SHP77 treated with DMSO at 0.1 percent for 48 hours (cell line): ENCODE measurements around the gene SCRN2.

Source experiments
- DNase-seq: peaks from one replicate; lab custom pipeline; 2025; lab: John Stamatoyannopoulos, UW

SCRN2 gene

DNA sequence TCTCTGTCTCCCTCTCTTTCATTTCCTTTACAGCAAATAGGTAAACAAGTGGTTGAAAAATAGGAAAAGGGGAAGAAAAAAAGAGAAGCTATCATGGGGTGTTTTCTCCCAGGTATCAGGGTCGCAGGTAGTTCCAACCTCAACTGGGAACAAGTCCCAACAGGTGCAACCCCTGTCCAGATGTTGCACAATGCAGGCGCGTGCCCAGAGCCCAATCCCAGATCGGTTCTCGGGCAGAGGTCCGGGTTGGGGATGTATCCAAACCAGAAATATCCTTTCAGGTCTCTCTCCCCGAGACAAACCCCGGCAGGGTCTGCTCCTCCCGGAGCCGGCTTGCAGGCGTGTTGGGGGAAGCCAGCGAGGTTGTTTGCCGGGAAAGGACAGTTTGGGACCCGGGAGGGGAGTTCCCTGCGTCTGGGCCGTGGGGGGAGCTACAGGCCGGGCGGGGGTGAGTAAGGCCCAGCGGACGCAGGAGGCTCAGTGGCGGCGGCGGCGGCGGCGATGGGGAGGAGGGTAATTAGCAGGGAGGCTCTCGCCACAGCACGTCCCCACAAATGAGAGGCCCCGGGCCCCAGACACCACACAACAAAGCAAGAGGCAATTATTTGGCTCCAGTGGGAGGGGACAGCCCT is 31.1 kb upstream of the SCRN2 start:
- no peak for DNase-seq

GRCh38 chr17:47871048-47871447 is 30.0 kb upstream of the SCRN2 start:
- no peak for DNase-seq

DNA sequence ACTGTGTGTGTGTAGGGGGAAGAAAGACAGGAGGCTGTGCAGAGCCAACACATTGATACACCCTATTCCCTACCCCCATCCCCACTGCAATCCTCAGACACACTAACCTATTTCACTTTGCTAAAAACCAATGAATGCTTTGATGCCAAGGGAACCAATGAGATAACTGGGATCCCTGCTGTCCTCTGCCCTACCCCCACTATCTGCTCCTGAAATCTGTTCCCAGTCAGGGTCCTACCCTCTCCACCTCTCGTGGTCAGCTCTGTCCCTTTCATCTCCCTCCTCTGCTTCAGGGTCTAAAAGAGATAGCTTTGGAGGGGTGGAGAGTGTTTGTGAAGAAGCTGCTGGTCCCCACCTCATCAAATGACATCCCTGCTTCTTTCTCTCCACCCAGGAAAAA is 29.0 kb upstream of the SCRN2 start:
- DNase-seq, result no peak

GRCh38 chr17:47869114-47869513 is 28.0 kb upstream of the SCRN2 start:
- DNase-seq, result no peak

DNA sequence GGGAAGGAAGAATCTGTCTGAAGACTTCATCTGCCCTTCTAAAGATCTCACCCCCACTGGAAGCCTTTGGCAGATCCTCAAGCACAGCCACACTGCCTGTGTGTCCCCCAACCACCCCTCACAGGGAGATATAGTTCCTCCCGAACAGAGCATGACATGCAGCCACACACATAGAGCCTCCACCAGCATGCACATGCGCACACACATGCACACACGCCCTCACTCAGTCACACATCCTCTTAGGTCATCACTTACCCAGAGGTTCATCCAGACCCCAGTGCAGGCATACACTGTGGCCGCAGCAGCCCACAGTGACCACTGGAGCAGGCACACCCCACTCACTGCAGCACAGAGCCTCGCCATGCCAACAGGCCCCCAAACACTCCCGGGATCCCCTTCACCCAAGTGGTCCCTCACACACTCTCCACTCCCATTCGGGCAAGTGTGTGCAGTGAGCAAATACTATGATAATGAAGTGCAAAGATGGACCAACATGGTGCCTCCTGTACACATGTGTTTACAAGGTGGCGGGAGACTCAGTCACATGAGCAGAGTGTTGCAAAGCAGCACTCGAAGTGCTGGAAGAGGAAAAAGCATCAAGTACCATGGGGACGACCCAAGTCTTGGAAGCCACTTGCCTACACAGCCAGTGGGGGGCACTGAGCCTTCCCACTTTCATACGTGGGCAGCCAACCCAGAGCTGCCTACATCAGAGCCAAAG is 26.9 kb upstream of the SCRN2 start:
- no peak for DNase-seq

DNA sequence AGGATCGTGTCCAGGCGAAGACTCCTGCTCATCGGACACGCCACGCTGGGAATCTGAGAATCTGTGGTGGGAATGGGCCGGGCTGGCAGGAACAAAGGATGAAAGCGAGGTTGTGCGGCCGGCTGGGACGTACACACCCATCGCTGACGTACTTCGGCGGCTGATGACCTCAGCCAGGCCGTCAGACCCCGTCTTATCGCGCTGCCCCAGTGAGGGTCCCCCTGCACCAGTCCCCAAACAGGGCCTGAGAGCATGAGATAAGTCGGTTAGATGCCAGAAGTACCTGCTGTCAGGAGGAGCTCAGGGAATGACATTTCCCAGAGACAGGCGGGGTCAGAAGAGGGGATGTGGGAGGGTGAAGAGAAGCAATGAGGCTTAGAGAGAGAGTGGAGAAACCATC is 25.9 kb upstream of the SCRN2 start:
- no peak for DNase-seq

GRCh38 chr17:47864791-47865216 is 23.7 kb upstream of the SCRN2 start:
- no peak for DNase-seq

DNA sequence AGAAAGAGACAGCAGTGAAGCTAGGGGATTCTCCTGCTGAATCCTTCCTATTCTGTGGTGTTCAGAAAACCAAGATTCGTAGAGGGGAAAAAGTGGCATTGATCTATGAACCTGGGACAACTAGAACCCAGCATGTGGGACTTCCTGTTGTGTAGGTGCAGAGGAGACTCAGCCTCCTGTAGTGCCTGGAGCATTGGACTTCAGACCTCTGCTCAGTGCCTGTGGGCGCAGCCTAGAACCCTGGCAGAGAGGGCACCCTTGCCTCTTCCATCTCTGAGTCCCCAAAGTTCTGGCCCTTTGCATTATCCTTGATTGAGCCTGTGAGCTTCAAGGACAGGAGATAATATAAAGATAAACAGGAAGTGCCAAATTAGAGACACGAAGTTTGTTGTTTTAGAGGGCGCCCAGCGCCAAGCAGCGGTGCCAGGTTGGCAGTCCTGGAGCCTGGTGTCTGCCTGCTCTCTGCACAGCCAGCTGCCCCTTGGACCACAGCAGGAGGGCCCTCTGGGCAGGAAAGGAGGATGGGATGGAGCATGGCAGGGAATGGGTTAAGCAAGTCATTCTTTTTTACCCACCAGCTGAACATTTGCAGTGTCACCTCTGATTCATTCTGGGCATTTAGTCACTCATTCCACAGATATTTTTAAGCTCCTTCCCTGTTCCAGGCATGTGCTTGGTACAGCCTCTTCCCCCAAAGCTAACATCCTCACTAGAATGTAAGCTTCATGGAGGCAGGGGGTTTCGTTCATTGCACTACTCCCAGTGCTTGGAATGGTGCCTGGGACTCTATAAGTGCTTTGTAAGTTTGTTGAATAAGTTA is 21.8 kb upstream of the SCRN2 start:
- DNase-seq, result no peak

GRCh38 chr17:47860386-47860785 is 19.3 kb upstream of the SCRN2 start:
- no peak for DNase-seq

- no peak for DNase-seq
Observed at GRCh38 chr17:47857551-47858455, 16.7 kb upstream of the SCRN2 start.

GRCh38 chr17:47856830-47857229 is 15.8 kb upstream of the SCRN2 start:
- no peak for DNase-seq

GRCh38 chr17:47855737-47856136 is 14.7 kb upstream of the SCRN2 start:
- no peak for DNase-seq

DNA sequence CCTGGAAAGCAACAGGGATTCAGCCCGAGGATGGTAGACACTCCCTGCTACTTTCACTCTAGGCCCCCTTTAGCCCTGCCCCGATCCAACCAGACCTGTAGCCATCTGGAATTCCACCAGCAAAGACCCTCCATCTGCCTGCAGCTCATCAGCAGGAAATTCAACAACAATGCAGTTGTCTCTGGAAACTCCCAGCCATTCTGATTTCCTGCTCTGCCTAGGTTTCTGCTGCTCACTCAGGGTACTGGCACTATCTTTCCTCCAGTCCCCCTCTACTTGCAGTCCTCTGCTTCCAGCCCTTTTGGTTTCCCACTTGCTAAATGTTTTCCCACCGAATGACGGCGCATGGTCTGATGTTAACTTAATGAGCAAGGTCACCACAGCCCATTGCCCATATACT is 12.5 kb upstream of the SCRN2 start:
- no peak for DNase-seq

GRCh38 chr17:47852113-47852949 is 11.3 kb upstream of the SCRN2 start:
- no peak for DNase-seq

DNA sequence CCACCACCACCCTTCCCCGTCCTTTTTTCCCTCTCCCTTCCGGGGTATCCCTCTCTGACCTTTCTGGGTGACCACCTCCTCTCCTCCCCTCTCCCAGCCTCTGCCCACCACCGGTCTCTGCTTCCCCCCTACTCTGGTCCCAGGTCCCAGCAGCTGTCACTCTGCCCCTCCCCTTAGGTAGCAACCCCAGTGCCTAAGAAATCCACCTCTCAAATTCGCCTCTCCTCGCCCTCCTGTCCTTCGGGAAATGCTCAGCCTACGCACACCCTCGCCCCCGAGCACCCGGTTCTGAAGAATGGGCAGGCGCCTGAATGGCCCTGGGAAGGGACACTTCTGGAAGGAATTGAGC is 10.7 kb upstream of the SCRN2 start:
- no peak for DNase-seq

GRCh38 chr17:47850692-47851573 is 9.9 kb upstream of the SCRN2 start, which contains the start of gene SP6:
TSS of gene SP6 (minus strand) at chr17:47851163. CDS start at chr17:47848429, 2,734 bp downstream.
- DNase-seq, result no peak

GRCh38 chr17:47850373-47850691 is 9.3 kb upstream of the SCRN2 start:
- no peak for DNase-seq

DNA sequence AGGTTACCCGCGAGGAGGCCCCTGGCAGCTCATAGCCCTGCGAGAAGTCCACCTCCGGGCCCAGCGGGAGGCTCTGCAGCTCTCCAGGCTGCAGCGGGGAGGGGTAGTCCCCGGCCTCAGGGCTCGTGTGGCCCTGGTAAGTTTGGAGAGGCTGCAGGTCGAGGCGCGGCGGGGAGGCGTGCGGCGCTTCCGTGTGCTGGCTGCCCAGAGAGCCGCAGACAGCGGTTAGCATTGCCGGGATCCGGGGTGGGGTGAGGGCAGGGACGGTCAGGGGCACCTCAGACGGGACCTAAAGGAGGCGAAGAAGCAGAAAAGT is 7.1 kb upstream of the SCRN2 start:
- DNase-seq, result no peak

DNA sequence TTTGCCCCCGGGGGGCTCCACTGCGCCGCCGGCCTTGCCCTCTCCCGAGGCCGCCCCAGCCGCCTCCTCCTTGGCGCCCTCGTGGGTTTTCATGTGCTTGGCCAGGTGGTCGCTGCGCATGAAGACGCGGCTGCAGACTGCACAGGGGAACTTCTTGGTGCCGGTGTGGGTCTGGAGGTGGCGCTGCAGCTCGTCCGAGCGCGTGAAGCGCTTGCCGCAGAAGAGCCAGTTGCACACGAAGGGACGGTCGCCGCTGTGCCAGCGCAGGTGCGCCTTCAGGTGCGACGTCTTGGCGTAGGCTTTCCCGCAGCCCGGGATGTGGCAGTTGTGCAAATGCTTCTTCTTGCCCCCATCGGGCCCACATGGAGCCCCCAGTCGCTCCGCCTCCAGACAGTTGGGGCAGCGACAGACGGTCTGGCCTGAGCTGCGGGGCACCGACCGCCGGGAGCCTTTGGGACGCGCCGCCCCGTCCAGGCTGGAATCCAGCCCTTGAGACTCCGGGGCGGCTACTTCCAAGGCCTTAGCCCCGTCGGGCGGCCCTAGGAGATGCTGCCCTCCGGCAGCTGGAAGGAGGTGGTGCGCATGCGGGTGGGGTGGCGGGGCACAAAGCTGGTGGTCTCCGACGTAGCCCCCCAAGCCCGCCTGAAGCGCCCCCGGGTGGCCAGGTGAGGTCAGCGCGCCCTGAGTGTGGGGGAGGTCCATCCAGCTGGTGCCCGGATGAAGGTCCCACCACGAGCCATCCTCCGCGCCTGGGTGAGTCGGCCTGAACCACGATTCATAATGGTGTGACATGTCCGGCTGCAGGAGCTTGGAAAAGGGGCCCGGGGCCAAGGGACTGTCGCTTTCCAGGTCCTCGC is 6.5 kb upstream of the SCRN2 start:
- DNase-seq, result no peak
